ENCODE data around the gene OR1K1. TPM values are rescaled to one million over a fixed set of nuclear protein-coding genes. Genes with fewer than 3 reads are reported as not detected.

The OR1K1 gene
- total and polyA plus RNA-seq, 2 experiments from 2014 or later: not detected

- no peaks in the 10 kb centered on the region for H4K20me1 ChIP-seq (ENCODE audit: insufficient read depth, poor library complexity, severe bottlenecking)
- no peak for TF ChIP-seq EZH2phosphoT487 (IDR thresholded peaks at IDR 0.05; ENCODE audit: low read depth, severe bottlenecking, unreplicated experiment)
- TF ChIP-seq EZH2 (IDR thresholded peaks at IDR 0.05; ENCODE audit: borderline replicate concordance): no peak
- TF ChIP-seq, protein P1, sequence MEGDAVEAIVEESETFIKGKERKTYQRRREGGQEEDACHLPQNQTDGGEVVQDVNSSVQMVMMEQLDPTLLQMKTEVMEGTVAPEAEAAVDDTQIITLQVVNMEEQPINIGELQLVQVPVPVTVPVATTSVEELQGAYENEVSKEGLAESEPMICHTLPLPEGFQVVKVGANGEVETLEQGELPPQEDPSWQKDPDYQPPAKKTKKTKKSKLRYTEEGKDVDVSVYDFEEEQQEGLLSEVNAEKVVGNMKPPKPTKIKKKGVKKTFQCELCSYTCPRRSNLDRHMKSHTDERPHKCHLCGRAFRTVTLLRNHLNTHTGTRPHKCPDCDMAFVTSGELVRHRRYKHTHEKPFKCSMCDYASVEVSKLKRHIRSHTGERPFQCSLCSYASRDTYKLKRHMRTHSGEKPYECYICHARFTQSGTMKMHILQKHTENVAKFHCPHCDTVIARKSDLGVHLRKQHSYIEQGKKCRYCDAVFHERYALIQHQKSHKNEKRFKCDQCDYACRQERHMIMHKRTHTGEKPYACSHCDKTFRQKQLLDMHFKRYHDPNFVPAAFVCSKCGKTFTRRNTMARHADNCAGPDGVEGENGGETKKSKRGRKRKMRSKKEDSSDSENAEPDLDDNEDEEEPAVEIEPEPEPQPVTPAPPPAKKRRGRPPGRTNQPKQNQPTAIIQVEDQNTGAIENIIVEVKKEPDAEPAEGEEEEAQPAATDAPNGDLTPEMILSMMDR (IDR thresholded peaks at IDR 0.05; ENCODE audit: poor library complexity): no peak
- no peaks in the 10 kb centered on the region for H3K9me3 ChIP-seq (ENCODE audit: low read depth)
- H3K27me3 ChIP-seq: no peaks in the 10 kb centered on the region
- no peak overlapping the region for H3K27ac ChIP-seq
- H3K9me2 ChIP-seq (replicated peaks; ENCODE audit: insufficient read depth): no peaks in the 10 kb centered on the region
- H3K4me3 ChIP-seq: no peak overlapping the region
- no peaks in the 10 kb centered on the region for H3K36me3 ChIP-seq (replicated peaks; ENCODE audit: insufficient read depth, low read depth)
- no peak for DNase-seq (ENCODE audit: low spot score)
- H2AFZ ChIP-seq: no peak overlapping the region
- H3K4me2 ChIP-seq: no peak overlapping the region
- no peaks in the 10 kb centered on the region for H3K4me1 ChIP-seq (ENCODE audit: insufficient read depth)
- H3K79me2 ChIP-seq: no peaks in the 10 kb centered on the region
- 76% methylated on average over 4 of the region's 4 CpGs for WGBS (ENCODE audit: low lambda C conversion rate, missing lambda C conversion rate)
These were observed 12.8 kb downstream of the OR1K1 start for GRCh38 chr9:122812736-122813135.

GRCh38 chr9:122814545-122814944, 14.6 kb downstream of the OR1K1 start:
- no peak for DNase-seq (ENCODE audit: low spot score)
- TF ChIP-seq, protein P1 (IDR thresholded peaks at IDR 0.05; ENCODE audit: poor library complexity): no peak
- TF ChIP-seq EZH2phosphoT487 (IDR thresholded peaks at IDR 0.05; ENCODE audit: low read depth, severe bottlenecking, unreplicated experiment): no peak
- no peak for TF ChIP-seq EZH2 (IDR thresholded peaks at IDR 0.05; ENCODE audit: borderline replicate concordance)
- Histone ChIP-seq H2AFZ (no peak overlapping the region), H3K27me3 (no peaks in the 10 kb centered on the region), H3K79me2 (no peaks in the 10 kb centered on the region), H3K27ac (no peak overlapping the region), H3K4me2 (no peak overlapping the region), H3K9me3 (ENCODE audit: low read depth) (no peaks in the 10 kb centered on the region), H3K4me3 (no peak overlapping the region), H3K36me3 (replicated peaks; ENCODE audit: insufficient read depth, low read depth) (no peaks in the 10 kb centered on the region), H3K9me2 (replicated peaks; ENCODE audit: insufficient read depth) (no peaks in the 10 kb centered on the region), H4K20me1 (ENCODE audit: insufficient read depth, poor library complexity, severe bottlenecking) (no peaks in the 10 kb centered on the region), H3K4me1 (ENCODE audit: insufficient read depth) (peaks cover 5% of the 10 kb centered on the region)
- WGBS (ENCODE audit: low lambda C conversion rate, missing lambda C conversion rate): 91% methylated on average over 6 of the region's 6 CpGs

DNA sequence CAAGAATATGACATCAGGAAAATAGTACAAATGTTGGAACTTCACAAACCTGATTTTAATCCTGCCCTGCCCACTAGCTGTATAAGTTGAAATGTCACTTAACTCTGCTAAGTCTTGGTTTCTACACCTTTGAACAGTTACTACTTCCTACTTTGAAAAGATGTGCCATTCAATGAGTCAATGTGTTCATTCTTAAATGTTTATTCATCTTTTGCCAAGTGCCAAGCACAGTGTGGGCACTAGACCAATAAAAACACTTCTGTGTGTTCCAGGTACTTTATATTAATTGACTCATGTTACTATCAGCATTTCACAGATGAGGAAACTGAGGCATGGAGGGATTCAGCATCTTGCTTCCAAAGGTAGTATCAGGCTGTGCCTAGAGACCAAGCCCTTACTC, 15.6 kb downstream of the OR1K1 start:
- H3K4me1 ChIP-seq (ENCODE audit: insufficient read depth): peaks cover 5% of the 10 kb centered on the region
- no peak overlapping the region for H3K4me2 ChIP-seq
- no peak overlapping the region for H3K27ac ChIP-seq
- no peak for TF ChIP-seq EZH2 (IDR thresholded peaks at IDR 0.05; ENCODE audit: borderline replicate concordance)
- TF ChIP-seq, protein P1 (IDR thresholded peaks at IDR 0.05; ENCODE audit: poor library complexity): no peak
- no peak for TF ChIP-seq EZH2phosphoT487 (IDR thresholded peaks at IDR 0.05; ENCODE audit: low read depth, severe bottlenecking, unreplicated experiment)
- H4K20me1 ChIP-seq (ENCODE audit: insufficient read depth, poor library complexity, severe bottlenecking): no peaks in the 10 kb centered on the region
- DNase-seq (ENCODE audit: low spot score): no peak
- H2AFZ ChIP-seq: no peak overlapping the region
- H3K36me3 ChIP-seq (replicated peaks; ENCODE audit: insufficient read depth, low read depth): no peaks in the 10 kb centered on the region
- no peaks in the 10 kb centered on the region for H3K27me3 ChIP-seq
- peaks cover 3% of the 10 kb centered on the region for H3K79me2 ChIP-seq
- H3K4me3 ChIP-seq: no peak overlapping the region
- H3K9me2 ChIP-seq (replicated peaks; ENCODE audit: insufficient read depth): no peaks in the 10 kb centered on the region
- no peaks in the 10 kb centered on the region for H3K9me3 ChIP-seq (ENCODE audit: low read depth)
